Lower leg skin (tissue), 3 donors: Measurements from ENCODE around the gene OR5A1.

Experiments
- CTCF ChIP-seq, 3 donors: fragments of 450-650 bp; IDR thresholded peaks; one replicate each; pipeline ENCODE4 v1.5.1; 2016; ENCODE audit warnings: antibody characterized with exemption in 3 of 3, mild to moderate bottlenecking in 3 of 3, moderate library complexity in 2 of 3
- POLR2A ChIP-seq, 2 donors: fragments of 450-650 bp; IDR thresholded peaks; one replicate each; pipeline ENCODE4 v1.6.1; 2016 to 2017; ENCODE audit warnings: antibody characterized with exemption in 2 of 2, mild to moderate bottlenecking in 1 of 2, moderate library complexity in 1 of 2

GRCh38 chr11:59400461-59401261 lies 35.6 kb upstream of the OR5A1 start:
- no peak for TF ChIP-seq POLR2A (IDR thresholded peaks at IDR 0.05)
- TF ChIP-seq CTCF (IDR thresholded peaks at IDR 0.05) = no peak
